Neutrophil (primary cell): ENCODE measurements around the gene CCDC50.

Experiments
- H3K27ac ChIP-seq: fragments of 200-600 bp; sonication (generic); 2 replicates; pipeline ENCODE4 v1.5.1; 2016; ENCODE audit warnings: mild to moderate bottlenecking, moderate library complexity
- H3K27me3 ChIP-seq: fragments of 200-600 bp; sonication (generic); 2 replicates; pipeline ENCODE4 v1.6.0; 2016; ENCODE audit warnings: mild to moderate bottlenecking
- H3K36me3 ChIP-seq: fragments of 200-600 bp; sonication (generic); 2 replicates; pipeline ENCODE4 v1.5.1; 2017
- H3K4me1 ChIP-seq, 2 experiments: fragments of 200-600 bp in 1 of 2; sonication (generic) in 1 of 2; 1 replicate in 1 of 2; 2 replicates in 1 of 2; pipeline versions ENCODE4 v1.5.1 to v1.6.1; 2013 to 2016; ENCODE audit warnings: low read depth in 1 of 2, low read length in 1 of 2, mild to moderate bottlenecking in 1 of 2, moderate library complexity in 1 of 2; ENCODE audit not compliant: control insufficient read depth in 1 of 2, insufficient read depth in 1 of 2
- H3K4me3 ChIP-seq, 2 experiments: fragments of 200-600 bp in 1 of 2; sonication (generic) in 1 of 2; 1 replicate in 1 of 2; 2 replicates in 1 of 2; pipeline ENCODE4 v1.5.1; 2013 to 2016; ENCODE audit warnings: low read depth in 1 of 2, low read length in 1 of 2, mild to moderate bottlenecking in 1 of 2, moderate library complexity in 1 of 2
- H3K9me3 ChIP-seq: fragments of 200-600 bp; sonication (generic); 2 replicates; pipeline ENCODE4 v1.5.1; 2016
- TF ChIP-seq, protein P1 (sequence below): fragments of 200-600 bp; sonication (generic); IDR thresholded peaks from 2 replicates; pipeline ENCODE4 v1.5.1; 2016; ENCODE audit warnings: antibody characterized with exemption

The CCDC50 gene

GRCh38 chr3:191307341-191307740, 21.9 kb upstream of the CCDC50 start:
- Histone ChIP-seq H3K27me3 (no peaks in the 10 kb centered on the region), H3K36me3 (no peaks in the 10 kb centered on the region), H3K27ac (no peak overlapping the region), H3K9me3 (no peaks in the 10 kb centered on the region), H3K4me3 (no peak overlapping the region), H3K4me1 (no peaks in the 10 kb centered on the region)
- TF ChIP-seq, protein P1, sequence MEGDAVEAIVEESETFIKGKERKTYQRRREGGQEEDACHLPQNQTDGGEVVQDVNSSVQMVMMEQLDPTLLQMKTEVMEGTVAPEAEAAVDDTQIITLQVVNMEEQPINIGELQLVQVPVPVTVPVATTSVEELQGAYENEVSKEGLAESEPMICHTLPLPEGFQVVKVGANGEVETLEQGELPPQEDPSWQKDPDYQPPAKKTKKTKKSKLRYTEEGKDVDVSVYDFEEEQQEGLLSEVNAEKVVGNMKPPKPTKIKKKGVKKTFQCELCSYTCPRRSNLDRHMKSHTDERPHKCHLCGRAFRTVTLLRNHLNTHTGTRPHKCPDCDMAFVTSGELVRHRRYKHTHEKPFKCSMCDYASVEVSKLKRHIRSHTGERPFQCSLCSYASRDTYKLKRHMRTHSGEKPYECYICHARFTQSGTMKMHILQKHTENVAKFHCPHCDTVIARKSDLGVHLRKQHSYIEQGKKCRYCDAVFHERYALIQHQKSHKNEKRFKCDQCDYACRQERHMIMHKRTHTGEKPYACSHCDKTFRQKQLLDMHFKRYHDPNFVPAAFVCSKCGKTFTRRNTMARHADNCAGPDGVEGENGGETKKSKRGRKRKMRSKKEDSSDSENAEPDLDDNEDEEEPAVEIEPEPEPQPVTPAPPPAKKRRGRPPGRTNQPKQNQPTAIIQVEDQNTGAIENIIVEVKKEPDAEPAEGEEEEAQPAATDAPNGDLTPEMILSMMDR, result no peak

GRCh38 chr3:191313296-191313695, 15.9 kb upstream of the CCDC50 start:
- TF ChIP-seq, protein P1, result no peak
- H3K27ac ChIP-seq, result no peak overlapping the region
- H3K4me1 ChIP-seq, result no peaks in the 10 kb centered on the region
- no peak overlapping the region for H3K4me3 ChIP-seq
- H3K36me3 ChIP-seq, result no peaks in the 10 kb centered on the region
- H3K9me3 ChIP-seq, result no peaks in the 10 kb centered on the region
- H3K27me3 ChIP-seq, result no peaks in the 10 kb centered on the region

GRCh38 chr3:191314109-191314728, 15.0 kb upstream of the CCDC50 start:
- Histone ChIP-seq H3K36me3 (no peaks in the 10 kb centered on the region), H3K27me3 (no peaks in the 10 kb centered on the region), H3K4me3 (no peak overlapping the region), H3K4me1 (no peaks in the 10 kb centered on the region), H3K9me3 (no peaks in the 10 kb centered on the region), H3K27ac (no peak overlapping the region)
- TF ChIP-seq, protein P1, result no peak

DNA sequence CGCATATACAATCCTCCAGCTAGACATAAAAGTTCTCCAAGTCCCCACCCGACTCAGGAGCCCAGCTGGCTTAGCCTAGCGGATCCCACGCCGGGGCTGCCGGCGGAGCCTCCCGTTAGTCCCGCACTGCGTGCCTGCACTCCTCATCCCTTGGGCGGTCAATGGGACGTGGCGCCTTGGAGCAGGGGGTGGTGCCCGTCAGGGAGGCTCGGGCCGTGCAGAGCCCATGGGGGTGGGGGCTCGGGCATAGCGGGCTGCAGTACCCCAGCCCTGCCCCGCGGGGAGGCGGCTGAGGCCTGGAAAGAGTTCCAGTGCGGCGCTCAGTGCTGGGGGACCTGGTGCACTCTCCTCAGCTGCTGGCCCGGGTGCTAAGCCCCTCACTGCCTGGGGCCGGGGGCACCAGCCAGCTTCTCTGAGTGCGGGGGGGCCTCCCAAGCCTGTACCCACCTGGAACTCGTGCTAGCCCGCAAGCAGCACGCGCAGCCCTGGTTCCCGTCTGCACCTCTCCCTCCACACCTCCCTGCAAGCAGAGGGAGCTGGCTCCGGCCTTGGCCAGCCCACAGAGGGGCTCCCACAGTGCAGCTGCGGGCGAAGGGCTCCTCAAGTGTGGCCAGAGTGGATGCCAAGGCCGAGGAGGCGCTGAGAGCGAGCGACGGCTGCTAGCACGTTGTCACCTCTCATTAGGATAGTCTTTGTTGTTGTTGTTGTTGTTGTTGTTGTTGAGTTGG, 12.2 kb upstream of the CCDC50 start:
- Histone ChIP-seq H3K9me3 (no peaks in the 10 kb centered on the region), H3K27ac (no peak overlapping the region), H3K4me3 (no peak overlapping the region), H3K4me1 (no peaks in the 10 kb centered on the region), H3K27me3 (no peaks in the 10 kb centered on the region), H3K36me3 (no peaks in the 10 kb centered on the region)
- TF ChIP-seq, protein P1, result no peak

DNA sequence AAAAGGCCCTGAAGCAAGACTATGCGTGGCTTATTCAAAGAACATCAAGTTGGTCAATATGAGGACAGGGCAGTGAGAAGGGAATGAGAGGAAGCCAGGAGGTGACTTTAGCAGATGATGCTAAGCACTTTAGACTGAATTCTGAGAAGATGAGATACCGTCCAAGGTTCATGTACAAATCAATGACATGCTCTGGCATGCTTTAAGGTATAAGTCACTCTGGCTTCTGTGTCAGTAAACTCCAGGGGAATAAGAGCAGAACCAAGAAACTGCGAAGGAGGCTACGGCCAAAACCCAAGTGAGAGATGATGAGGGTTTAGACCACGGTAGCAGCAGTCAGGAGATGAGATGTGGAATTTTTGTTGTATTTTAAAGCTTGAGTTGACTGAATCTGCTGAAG, 8.9 kb upstream of the CCDC50 start:
- H3K4me3 ChIP-seq, result no peak overlapping the region

More for the DNA sequence above, 8.9 kb upstream of the CCDC50 start:
- H3K9me3 ChIP-seq, result no peaks in the 10 kb centered on the region
- H3K4me1 ChIP-seq, result no peaks in the 10 kb centered on the region
- H3K27ac ChIP-seq, result no peak overlapping the region
- TF ChIP-seq, protein P1, result no peak
- H3K27me3 ChIP-seq, result no peaks in the 10 kb centered on the region
- H3K36me3 ChIP-seq, result no peaks in the 10 kb centered on the region
